ENCODE data around the gene SMARCA2.

DNA sequence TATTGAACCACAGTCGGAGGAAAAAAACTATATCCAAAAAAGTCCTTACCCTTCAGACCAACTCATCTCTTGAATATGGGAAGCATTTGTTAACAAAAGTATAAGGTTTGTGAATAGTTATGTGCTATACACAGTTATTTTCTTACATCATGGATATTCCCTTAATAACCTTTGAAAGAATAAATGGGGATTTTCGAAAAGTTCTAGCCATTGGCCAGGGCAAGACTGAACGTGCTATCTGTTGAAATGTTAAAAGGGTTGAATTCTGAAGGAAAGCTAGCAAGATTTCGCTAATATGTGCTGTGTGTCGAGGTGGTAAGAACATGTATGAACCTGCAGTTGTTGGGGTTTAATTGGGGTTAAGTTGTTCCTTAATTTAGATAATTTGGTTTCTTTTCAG is 140.8 kb downstream of the SMARCA2 start:
- no peak for TF ChIP-seq FOXK1 (CRISPR knock-in tag; IDR thresholded peaks at IDR 0.05; ENCODE audit: borderline replicate concordance)
- TF ChIP-seq, protein P1, sequence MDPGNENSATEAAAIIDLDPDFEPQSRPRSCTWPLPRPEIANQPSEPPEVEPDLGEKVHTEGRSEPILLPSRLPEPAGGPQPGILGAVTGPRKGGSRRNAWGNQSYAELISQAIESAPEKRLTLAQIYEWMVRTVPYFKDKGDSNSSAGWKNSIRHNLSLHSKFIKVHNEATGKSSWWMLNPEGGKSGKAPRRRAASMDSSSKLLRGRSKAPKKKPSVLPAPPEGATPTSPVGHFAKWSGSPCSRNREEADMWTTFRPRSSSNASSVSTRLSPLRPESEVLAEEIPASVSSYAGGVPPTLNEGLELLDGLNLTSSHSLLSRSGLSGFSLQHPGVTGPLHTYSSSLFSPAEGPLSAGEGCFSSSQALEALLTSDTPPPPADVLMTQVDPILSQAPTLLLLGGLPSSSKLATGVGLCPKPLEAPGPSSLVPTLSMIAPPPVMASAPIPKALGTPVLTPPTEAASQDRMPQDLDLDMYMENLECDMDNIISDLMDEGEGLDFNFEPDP (CRISPR knock-in tag; IDR thresholded peaks at IDR 0.05), result no peak
- TF ChIP-seq, protein P2, sequence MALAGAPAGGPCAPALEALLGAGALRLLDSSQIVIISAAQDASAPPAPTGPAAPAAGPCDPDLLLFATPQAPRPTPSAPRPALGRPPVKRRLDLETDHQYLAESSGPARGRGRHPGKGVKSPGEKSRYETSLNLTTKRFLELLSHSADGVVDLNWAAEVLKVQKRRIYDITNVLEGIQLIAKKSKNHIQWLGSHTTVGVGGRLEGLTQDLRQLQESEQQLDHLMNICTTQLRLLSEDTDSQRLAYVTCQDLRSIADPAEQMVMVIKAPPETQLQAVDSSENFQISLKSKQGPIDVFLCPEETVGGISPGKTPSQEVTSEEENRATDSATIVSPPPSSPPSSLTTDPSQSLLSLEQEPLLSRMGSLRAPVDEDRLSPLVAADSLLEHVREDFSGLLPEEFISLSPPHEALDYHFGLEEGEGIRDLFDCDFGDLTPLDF (CRISPR knock-in tag; IDR thresholded peaks at IDR 0.05), result no peak
- TF ChIP-seq SNRNP70 (optimal IDR thresholded peaks at IDR 0.05; ENCODE audit: low read depth, low read length), result no peak
- TF ChIP-seq, protein P3, sequence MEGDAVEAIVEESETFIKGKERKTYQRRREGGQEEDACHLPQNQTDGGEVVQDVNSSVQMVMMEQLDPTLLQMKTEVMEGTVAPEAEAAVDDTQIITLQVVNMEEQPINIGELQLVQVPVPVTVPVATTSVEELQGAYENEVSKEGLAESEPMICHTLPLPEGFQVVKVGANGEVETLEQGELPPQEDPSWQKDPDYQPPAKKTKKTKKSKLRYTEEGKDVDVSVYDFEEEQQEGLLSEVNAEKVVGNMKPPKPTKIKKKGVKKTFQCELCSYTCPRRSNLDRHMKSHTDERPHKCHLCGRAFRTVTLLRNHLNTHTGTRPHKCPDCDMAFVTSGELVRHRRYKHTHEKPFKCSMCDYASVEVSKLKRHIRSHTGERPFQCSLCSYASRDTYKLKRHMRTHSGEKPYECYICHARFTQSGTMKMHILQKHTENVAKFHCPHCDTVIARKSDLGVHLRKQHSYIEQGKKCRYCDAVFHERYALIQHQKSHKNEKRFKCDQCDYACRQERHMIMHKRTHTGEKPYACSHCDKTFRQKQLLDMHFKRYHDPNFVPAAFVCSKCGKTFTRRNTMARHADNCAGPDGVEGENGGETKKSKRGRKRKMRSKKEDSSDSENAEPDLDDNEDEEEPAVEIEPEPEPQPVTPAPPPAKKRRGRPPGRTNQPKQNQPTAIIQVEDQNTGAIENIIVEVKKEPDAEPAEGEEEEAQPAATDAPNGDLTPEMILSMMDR (IDR thresholded peaks at IDR 0.05 in 2 of 3, conservative IDR thresholded peaks at IDR 0.05 in 1 of 3; ENCODE audit: insufficient read depth in 2 of 3, low read depth in 1 of 3, low read length in 3 of 3), result no peak
- TF ChIP-seq, protein P4, sequence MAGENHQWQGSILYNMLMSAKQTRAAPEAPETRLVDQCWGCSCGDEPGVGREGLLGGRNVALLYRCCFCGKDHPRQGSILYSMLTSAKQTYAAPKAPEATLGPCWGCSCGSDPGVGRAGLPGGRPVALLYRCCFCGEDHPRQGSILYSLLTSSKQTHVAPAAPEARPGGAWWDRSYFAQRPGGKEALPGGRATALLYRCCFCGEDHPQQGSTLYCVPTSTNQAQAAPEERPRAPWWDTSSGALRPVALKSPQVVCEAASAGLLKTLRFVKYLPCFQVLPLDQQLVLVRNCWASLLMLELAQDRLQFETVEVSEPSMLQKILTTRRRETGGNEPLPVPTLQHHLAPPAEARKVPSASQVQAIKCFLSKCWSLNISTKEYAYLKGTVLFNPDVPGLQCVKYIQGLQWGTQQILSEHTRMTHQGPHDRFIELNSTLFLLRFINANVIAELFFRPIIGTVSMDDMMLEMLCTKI (IDR thresholded peaks at IDR 0.05; ENCODE audit: partially characterized antibody), result no peak
- no peak for TF ChIP-seq BRCA1 (IDR thresholded peaks at IDR 0.05)
- TF ChIP-seq BRCA1 (CRISPR knock-in tag; IDR thresholded peaks at IDR 0.05), result no peak

All from K562 (cell line).